ENCODE measurements around the gene MYRF. TPM values are rescaled to one million over a fixed set of nuclear protein-coding genes. Genes with fewer than 3 reads are reported as not detected.
A peak's percentile ranks its signal among the peaks of the same experiment; 100 is the strongest.

Gene MYRF
- total and polyA plus RNA-seq, 8 donors, result 6.4 to 527 (median 59.7) TPM

- H3K27ac ChIP-seq, result peak overlapping the region in 2 of 5 donors; percentile 7 to 53
- intact Hi-C loops (cut with DNase I; ENCODE audit: low total_unique reads), result no loop called here
- no peaks in the 10 kb centered on the region for H3K9me3 ChIP-seq
- 66 to 78% (median 76%) methylated on average over 3 to 6 of the region's 6 CpGs for WGBS, 5 donors
- H3K4me1 ChIP-seq, result peaks cover 0 to 15% (median 6%) of the 10 kb centered on the region in 4 donors
- no peak overlapping the region for H3K4me3 ChIP-seq
- H3K27me3 ChIP-seq, result no peaks in the 10 kb centered on the region
- no peak for DNase-seq
- TF ChIP-seq EP300 (IDR thresholded peaks at IDR 0.05), result no peak
- no peak for TF ChIP-seq POLR2A (IDR thresholded peaks at IDR 0.05)
- no peak for TF ChIP-seq CTCF (IDR thresholded peaks at IDR 0.05)
- H3K36me3 ChIP-seq, result peaks cover 0 to 53% (median 38%) of the 10 kb centered on the region in 4 donors
Observed at GRCh38 chr11:61732705-61733104, 19.7 kb upstream of the MYRF start.

- Histone ChIP-seq H3K27me3 (no peaks in the 10 kb centered on the region), H3K9me3 (no peaks in the 10 kb centered on the region), H3K4me3 (no peak overlapping the region), H3K27ac (peak overlapping the region in 3 of 5 donors; percentile 7 to 53 (median 34)), H3K4me1 (peaks cover 0 to 15% (median 6%) of the 10 kb centered on the region in 4 donors), H3K36me3 (peaks cover 0 to 53% (median 39%) of the 10 kb centered on the region in 4 donors)
- WGBS, 5 donors, result 18 to 29% (median 22%) methylated on average over 10 to 13 of the region's 13 CpGs
- intact Hi-C loops (cut with DNase I; ENCODE audit: low total_unique reads), result no loop called here
- TF ChIP-seq EP300 (IDR thresholded peaks at IDR 0.05) (no peak), CTCF (IDR thresholded peaks at IDR 0.05) (peak in 5 of 7 experiments; percentile 98 to 99 (median 99)), POLR2AphosphoS5 (IDR thresholded peaks at IDR 0.05) (peak; percentile 6 to 71 (median 68))
- DNase-seq, result peak; percentile 92 to 95
Observed at GRCh38 chr11:61733120-61733978, 19.1 kb upstream of the MYRF start.

- WGBS, 5 donors, result 91 to 95% (median 93%) methylated on average over 13 to 14 of the region's 14 CpGs
- TF ChIP-seq POLR2A (IDR thresholded peaks at IDR 0.05) (no peak), CTCF (IDR thresholded peaks at IDR 0.05) (no peak), POLR2AphosphoS5 (IDR thresholded peaks at IDR 0.05) (no peak), EP300 (IDR thresholded peaks at IDR 0.05) (no peak)
- intact Hi-C loops (cut with DNase I; ENCODE audit: low total_unique reads), result loop anchor here (5.0 kb wide), 1 partner anchor 57 kb away; no protein-coding TSS in a partner anchor
- Histone ChIP-seq H3K9me3 (no peaks in the 10 kb centered on the region), H3K36me3 (peaks cover 0 to 55% (median 38%) of the 10 kb centered on the region in 4 donors), H3K4me3 (no peak overlapping the region), H3K4me1 (peaks cover 0 to 15% (median 6%) of the 10 kb centered on the region in 4 donors), H3K27me3 (no peaks in the 10 kb centered on the region), H3K27ac (no peak overlapping the region)
- no peak for DNase-seq
Observed at GRCh38 chr11:61734767-61735166, 17.7 kb upstream of the MYRF start.

- no peaks in the 10 kb centered on the region for H3K9me3 ChIP-seq
- 87 to 94% (median 92%) methylated on average over 17 of the region's 17 CpGs for WGBS, 5 donors
- intact Hi-C loops (cut with DNase I; ENCODE audit: low total_unique reads), result loop anchor here (5.0 kb wide), 1 partner anchor 58 kb away; no protein-coding TSS in a partner anchor
- H3K4me1 ChIP-seq, result peaks cover 0 to 15% (median 6%) of the 10 kb centered on the region in 4 donors
- no peaks in the 10 kb centered on the region for H3K27me3 ChIP-seq
- DNase-seq, result no peak
- TF ChIP-seq POLR2A (IDR thresholded peaks at IDR 0.05), result no peak
- TF ChIP-seq EP300 (IDR thresholded peaks at IDR 0.05), result no peak
- TF ChIP-seq CTCF (IDR thresholded peaks at IDR 0.05), result no peak
- H3K36me3 ChIP-seq, result peaks cover 0 to 61% (median 41%) of the 10 kb centered on the region in 4 donors
- H3K27ac ChIP-seq, result no peak overlapping the region
- H3K4me3 ChIP-seq, result no peak overlapping the region
Observed at GRCh38 chr11:61735391-61735790, 17.0 kb upstream of the MYRF start.

Measured in stomach (tissue), 9 donors.